22Rv1 (cell line): ENCODE measurements around the gene PNP.
"Not testable (repeated sequence)": the region's sequence is repeated elsewhere in the genome, so short reads cannot be mapped to it uniquely, and the experiment has no call there.

Experiments
- ZFX ChIP-seq: fragments of 450-650 bp; IDR thresholded peaks from 2 replicates; pipeline ENCODE4 v1.6.1; 2017; ENCODE audit warnings: antibody characterized with exemption, borderline replicate concordance
- TF ChIP-seq, protein P1 (sequence below): fragments of 450-650 bp; IDR thresholded peaks from 2 replicates; pipeline ENCODE4 v1.5.1; 2017; ENCODE audit warnings: mild to moderate bottlenecking

- TF ChIP-seq, protein P1, sequence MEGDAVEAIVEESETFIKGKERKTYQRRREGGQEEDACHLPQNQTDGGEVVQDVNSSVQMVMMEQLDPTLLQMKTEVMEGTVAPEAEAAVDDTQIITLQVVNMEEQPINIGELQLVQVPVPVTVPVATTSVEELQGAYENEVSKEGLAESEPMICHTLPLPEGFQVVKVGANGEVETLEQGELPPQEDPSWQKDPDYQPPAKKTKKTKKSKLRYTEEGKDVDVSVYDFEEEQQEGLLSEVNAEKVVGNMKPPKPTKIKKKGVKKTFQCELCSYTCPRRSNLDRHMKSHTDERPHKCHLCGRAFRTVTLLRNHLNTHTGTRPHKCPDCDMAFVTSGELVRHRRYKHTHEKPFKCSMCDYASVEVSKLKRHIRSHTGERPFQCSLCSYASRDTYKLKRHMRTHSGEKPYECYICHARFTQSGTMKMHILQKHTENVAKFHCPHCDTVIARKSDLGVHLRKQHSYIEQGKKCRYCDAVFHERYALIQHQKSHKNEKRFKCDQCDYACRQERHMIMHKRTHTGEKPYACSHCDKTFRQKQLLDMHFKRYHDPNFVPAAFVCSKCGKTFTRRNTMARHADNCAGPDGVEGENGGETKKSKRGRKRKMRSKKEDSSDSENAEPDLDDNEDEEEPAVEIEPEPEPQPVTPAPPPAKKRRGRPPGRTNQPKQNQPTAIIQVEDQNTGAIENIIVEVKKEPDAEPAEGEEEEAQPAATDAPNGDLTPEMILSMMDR, result not testable (repeated sequence)
- not testable (repeated sequence) for TF ChIP-seq ZFX
These were observed 37.5 kb downstream of the PNP start for GRCh38 chr14:20506752-20507151.
